Heart left ventricle (tissue), 13 donors: Measurements from ENCODE around the gene BDNF.

Experiments used
- POLR2A ChIP-seq, 2 donors: fragments of 450-650 bp; IDR thresholded peaks; one replicate each; pipeline ENCODE4 v1.6.1; 2017; ENCODE audit warnings: antibody characterized with exemption in 2 of 2, mild to moderate bottlenecking in 2 of 2, moderate library complexity in 2 of 2
- TF ChIP-seq, protein P1 (sequence below), 12 donors: fragments of 200-600 bp; sonication (generic) in 4 of 12; IDR thresholded peaks; one replicate each; pipeline versions ENCODE4 v1.5.0 to v1.8.0; 2018 to 2022; ENCODE audit warnings: antibody characterized with exemption in 12 of 12, mild to moderate bottlenecking in 5 of 12
- donor health status: ischemic (EF 13 %, LVEDD 7.1; RV severe dilation, severe dysfunction).
- donor health status: DM: no; HTN: yes; CAD: no.
- donor health status: DM: no; HTN: no; CAD: no.
- donor health status: ischemic (EF 25% LVEDD 6.9; RV normal size, moderate dysfunction).
- donor health status: ischemic (EF 25% LVEDD 5.7; RV mildly dilated, moderate dysfunction).
- donor health status: ischemic (EF 35%, LVEDD 5.7; RV mildly dilated, moderate dysfunction).
- donor health status: nonischemic (EF 11% LVEDD 7.7; RV severe dilation, severe dysfunction).
- donor health status: DM: yes; HTN: yes; CAD: no.
- donor health status: PGD.
- donor health status: ischemic (EF 29% LVEDD 5.4; RV normal size, mild dysfunction).
- donor health status: nonischemic (EF 23%, LVEDD 6.1; RV moderate dilation, normal function).

DNA sequence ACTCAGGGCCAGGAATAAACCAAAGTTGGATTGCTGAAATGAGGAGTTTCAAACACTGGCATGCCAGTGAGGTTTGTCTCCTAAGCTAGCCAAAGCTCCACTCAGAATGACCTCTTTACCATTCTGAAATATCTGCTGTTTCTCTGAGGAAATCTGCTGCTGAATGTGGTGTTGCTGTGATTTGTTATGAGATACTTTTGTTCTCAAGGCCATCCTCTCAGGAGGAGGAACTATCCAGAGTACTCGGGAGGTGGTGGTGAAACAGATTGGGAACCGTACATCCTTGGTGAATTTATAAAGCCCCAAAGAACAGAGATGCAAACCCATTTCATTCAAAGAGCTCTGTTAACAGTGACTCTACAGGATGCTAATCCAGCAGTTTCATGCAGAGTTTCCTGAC, 50.5 kb downstream of the BDNF start:
- TF ChIP-seq, protein P1, sequence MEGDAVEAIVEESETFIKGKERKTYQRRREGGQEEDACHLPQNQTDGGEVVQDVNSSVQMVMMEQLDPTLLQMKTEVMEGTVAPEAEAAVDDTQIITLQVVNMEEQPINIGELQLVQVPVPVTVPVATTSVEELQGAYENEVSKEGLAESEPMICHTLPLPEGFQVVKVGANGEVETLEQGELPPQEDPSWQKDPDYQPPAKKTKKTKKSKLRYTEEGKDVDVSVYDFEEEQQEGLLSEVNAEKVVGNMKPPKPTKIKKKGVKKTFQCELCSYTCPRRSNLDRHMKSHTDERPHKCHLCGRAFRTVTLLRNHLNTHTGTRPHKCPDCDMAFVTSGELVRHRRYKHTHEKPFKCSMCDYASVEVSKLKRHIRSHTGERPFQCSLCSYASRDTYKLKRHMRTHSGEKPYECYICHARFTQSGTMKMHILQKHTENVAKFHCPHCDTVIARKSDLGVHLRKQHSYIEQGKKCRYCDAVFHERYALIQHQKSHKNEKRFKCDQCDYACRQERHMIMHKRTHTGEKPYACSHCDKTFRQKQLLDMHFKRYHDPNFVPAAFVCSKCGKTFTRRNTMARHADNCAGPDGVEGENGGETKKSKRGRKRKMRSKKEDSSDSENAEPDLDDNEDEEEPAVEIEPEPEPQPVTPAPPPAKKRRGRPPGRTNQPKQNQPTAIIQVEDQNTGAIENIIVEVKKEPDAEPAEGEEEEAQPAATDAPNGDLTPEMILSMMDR (IDR thresholded peaks at IDR 0.05) = no peak
- TF ChIP-seq POLR2A (IDR thresholded peaks at IDR 0.05) = no peak
